Activated CD8-positive, alpha-beta T cell treated with anti-CD3 and anti-CD28 coated beads for 36 hours (primary cell): Measurements from ENCODE around the gene SRCIN1. TPM values are rescaled to one million over a fixed set of nuclear protein-coding genes. Genes with fewer than 3 reads are reported as not detected.
"Not testable (repeated sequence)": the region's sequence is repeated elsewhere in the genome, so short reads cannot be mapped to it uniquely, and the experiment has no call there.

Experiments
- ATAC-seq: fragments of 200-7000 bp; cut with Tn5 transposase; one replicate; pipeline ENCODE4 v1.10.0; 2021; ENCODE audit warnings: mild to moderate bottlenecking, moderate library complexity
- CTCF ChIA-PET: fragments of 350-600 bp; sonication (Branson Sonifier 250); formaldehyde crosslinking; loops from one replicate; lab custom pipeline; 2021; ENCODE audit warnings: antibody characterized with exemption; lab: Charles Lee
- POLR2A ChIA-PET: fragments of 350-600 bp; sonication (Branson Sonifier 250); formaldehyde crosslinking; loops from one replicate; lab custom pipeline; 2021; ENCODE audit warnings: antibody characterized with exemption; lab: Charles Lee
- DNase-seq: peaks from one replicate; pipeline ENCODE4 v3.0.0-alpha.2; 2020
- H3K27ac Mint-ChIP-seq: one replicate; pipeline ENCODE4 v1.8.0; 2021; ENCODE audit warnings: mild to moderate bottlenecking, mixed read lengths
- H3K27me3 Mint-ChIP-seq: one replicate; pipeline ENCODE4 v1.8.0; 2021; ENCODE audit warnings: mixed read lengths
- H3K36me3 Mint-ChIP-seq: one replicate; pipeline ENCODE4 v1.8.0; 2021; ENCODE audit warnings: low read depth, mixed read lengths
- H3K4me1 Mint-ChIP-seq: one replicate; pipeline ENCODE4 v1.8.0; 2021; ENCODE audit warnings: low read depth, mixed read lengths
- H3K4me3 Mint-ChIP-seq: one replicate; pipeline ENCODE4 v1.8.0; 2021; ENCODE audit warnings: mild to moderate bottlenecking, moderate library complexity, mixed read lengths
- H3K9me3 Mint-ChIP-seq: one replicate; pipeline ENCODE4 v1.8.0; 2021; ENCODE audit warnings: mixed read lengths
- intact Hi-C: fragments of 100-400 bp; cut with micrococcal nuclease; formaldehyde crosslinking; loops from one replicate; pipeline ENCODE4 v1.10.0; 2022
- total RNA-seq, 2 experiments: library from RNA; stranded (reverse); gene quantifications; one replicate each; pipeline ENCODE4 v1.2.3, GENCODE V29; 2021
- TF ChIP-seq, protein P1 (sequence below): fragments of 200-600 bp; IDR thresholded peaks from one replicate; pipeline ENCODE4 v1.8.0; 2022; ENCODE audit warnings: antibody characterized with exemption, mild to moderate bottlenecking

SRCIN1 gene
- total RNA-seq, 2 experiments from 2014 or later, result 0.74 to 1.1 TPM

DNA sequence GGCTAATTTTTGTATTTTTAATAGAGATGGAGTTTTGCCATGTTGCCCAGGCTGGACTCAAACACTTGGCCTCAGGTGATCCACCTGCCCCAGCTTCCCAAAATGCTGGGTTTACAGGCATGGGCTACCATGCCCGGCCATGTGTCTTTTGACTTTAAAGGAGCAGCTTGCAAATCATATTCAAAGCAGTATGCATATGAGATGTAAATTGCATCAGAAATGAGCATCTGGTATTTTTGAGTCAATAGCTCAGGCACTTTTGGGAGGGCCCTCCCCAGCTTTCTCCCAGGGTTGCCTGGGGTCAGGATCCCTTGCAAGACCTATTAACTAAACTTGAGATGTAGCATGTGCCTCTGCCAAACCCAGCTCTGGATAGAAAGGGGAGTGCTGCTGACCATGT lies 47.5 kb upstream of the SRCIN1 start:
- Mint-ChIP-seq H3K9me3 (no peaks in the 10 kb centered on the region), H3K4me1 (peaks cover 28% of the 10 kb centered on the region), H3K4me3 (no peak overlapping the region), H3K27ac (no peak overlapping the region), H3K36me3 (no peaks in the 10 kb centered on the region), H3K27me3 (peaks cover 4% of the 10 kb centered on the region)
- ChIA-PET POLR2A (interaction anchor here (1.4 kb wide), 1 partner anchor 13 kb away, joined by 4 read pairs; no protein-coding TSS in a partner anchor), CTCF (interaction anchor here (1.1 to 3.6 kb wide), 6 partner anchors 11 to 161 kb away, joined by 3 to 34 read pairs (median 4); no protein-coding TSS in a partner anchor)
- TF ChIP-seq, protein P1, sequence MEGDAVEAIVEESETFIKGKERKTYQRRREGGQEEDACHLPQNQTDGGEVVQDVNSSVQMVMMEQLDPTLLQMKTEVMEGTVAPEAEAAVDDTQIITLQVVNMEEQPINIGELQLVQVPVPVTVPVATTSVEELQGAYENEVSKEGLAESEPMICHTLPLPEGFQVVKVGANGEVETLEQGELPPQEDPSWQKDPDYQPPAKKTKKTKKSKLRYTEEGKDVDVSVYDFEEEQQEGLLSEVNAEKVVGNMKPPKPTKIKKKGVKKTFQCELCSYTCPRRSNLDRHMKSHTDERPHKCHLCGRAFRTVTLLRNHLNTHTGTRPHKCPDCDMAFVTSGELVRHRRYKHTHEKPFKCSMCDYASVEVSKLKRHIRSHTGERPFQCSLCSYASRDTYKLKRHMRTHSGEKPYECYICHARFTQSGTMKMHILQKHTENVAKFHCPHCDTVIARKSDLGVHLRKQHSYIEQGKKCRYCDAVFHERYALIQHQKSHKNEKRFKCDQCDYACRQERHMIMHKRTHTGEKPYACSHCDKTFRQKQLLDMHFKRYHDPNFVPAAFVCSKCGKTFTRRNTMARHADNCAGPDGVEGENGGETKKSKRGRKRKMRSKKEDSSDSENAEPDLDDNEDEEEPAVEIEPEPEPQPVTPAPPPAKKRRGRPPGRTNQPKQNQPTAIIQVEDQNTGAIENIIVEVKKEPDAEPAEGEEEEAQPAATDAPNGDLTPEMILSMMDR, result no peak
- ATAC-seq (no peak), DNase-seq (no peak)
- intact Hi-C loops, result no loop called here

DNA sequence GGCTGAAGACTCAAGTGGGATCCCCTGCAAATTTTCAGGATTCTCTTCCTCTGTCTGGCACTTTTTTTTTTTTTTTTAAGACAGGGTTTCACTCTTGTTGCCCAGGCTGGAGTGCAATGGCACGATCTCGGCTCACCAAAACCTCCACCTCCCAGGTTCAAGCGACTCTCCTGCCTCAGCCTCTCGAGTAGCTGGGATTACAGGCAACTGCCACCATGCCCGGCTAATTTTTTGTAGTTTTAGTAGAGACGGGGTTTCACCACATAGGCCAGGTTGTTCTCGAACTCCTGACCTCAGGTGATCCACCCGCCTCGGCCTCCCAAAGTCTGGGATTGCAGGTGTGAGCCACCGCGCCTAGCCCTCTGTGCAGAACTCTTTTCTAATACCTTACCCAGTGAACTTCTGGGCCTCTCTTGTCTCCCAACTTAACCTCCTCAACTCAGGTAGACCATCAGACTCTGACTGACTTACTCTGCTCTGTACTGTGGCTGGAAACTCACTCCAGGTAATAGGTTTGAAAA lies 45.0 kb upstream of the SRCIN1 start:
- intact Hi-C loops, H3K27me3 Mint-ChIP-seq, H3K36me3 Mint-ChIP-seq, H3K9me3 Mint-ChIP-seq, DNase-seq, ATAC-seq, H3K4me3 Mint-ChIP-seq, H3K27ac Mint-ChIP-seq: not testable (repeated sequence)
- CTCF ChIA-PET, result interaction anchor here (0.9 to 2.9 kb wide), 5 partner anchors 12 to 93 kb away, joined by 3 to 11 read pairs (median 5); no protein-coding TSS in a partner anchor
- H3K4me1 Mint-ChIP-seq, result peaks cover 20% of the 10 kb centered on the region
- POLR2A ChIA-PET, result interaction anchor here (0.7 to 1.3 kb wide), 2 partner anchors 53 to 689 kb away, joined by 3 to 4 read pairs; no protein-coding TSS in a partner anchor

DNA sequence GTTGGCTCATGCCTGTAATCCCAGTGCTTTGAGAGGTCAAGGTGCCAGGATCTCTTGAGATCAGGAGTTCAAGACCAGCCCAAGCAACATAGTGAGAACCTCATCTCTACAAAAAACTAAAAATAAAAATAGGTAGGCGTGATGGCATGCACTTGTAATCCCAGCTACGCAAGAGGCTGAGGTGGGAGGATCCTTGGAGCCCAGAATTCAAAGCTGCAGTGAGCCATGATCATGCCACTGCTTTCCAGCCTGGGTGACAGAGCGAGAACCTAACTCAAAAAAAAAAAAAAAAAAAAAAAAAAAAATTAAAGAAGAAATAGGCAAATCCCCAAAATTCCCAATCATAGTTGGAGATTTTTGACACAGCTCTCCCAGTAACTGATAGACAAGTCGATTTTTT lies 32.2 kb upstream of the SRCIN1 start:
- ATAC-seq (no peak), DNase-seq (no peak)
- no peak overlapping the region for H3K4me3 Mint-ChIP-seq
- H3K27ac Mint-ChIP-seq, result no peak overlapping the region
- H3K27me3 Mint-ChIP-seq, result peaks cover 17% of the 10 kb centered on the region
- CTCF ChIA-PET, result interaction anchor here (1.1 kb wide), 1 partner anchor 25 kb away, joined by 5 read pairs; no protein-coding TSS in a partner anchor
- no peaks in the 10 kb centered on the region for H3K9me3 Mint-ChIP-seq
- TF ChIP-seq, protein P1, result no peak
- POLR2A ChIA-PET, result no interaction called here
- H3K36me3 Mint-ChIP-seq, result no peaks in the 10 kb centered on the region
- intact Hi-C loops, result no loop called here
- H3K4me1 Mint-ChIP-seq, result no peaks in the 10 kb centered on the region

DNA sequence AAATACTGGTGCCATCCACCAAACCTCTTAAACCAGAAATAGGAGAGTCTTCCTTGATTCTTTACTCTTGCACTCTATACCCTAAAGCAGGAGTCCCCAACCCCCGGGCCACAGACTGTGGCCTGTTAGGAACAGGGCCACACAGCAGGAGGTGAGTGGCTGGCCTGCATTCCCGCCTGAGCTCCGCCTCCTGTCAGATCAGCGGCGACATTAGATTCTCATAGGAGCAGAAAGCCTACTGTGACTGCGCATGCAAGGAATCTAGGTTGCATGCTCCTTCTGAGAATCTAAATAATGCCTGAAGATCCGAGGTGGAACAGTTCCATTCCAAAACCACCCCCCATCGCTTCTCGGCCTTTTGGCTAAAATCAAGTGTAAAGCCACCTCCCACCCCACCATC lies 30.3 kb upstream of the SRCIN1 start:
- ATAC-seq, result no peak
- intact Hi-C loops, result no loop called here
- ChIA-PET POLR2A (no interaction called here), CTCF (interaction anchor here (1.0 kb wide), 1 partner anchor 11 kb away, joined by 3 read pairs; no protein-coding TSS in a partner anchor)
- Mint-ChIP-seq H3K4me1 (no peaks in the 10 kb centered on the region), H3K27ac (no peak overlapping the region), H3K36me3 (no peaks in the 10 kb centered on the region), H3K4me3 (no peak overlapping the region), H3K27me3 (peaks cover 15% of the 10 kb centered on the region), H3K9me3 (no peaks in the 10 kb centered on the region)
- TF ChIP-seq, protein P1, result no peak
- no peak for DNase-seq

DNA sequence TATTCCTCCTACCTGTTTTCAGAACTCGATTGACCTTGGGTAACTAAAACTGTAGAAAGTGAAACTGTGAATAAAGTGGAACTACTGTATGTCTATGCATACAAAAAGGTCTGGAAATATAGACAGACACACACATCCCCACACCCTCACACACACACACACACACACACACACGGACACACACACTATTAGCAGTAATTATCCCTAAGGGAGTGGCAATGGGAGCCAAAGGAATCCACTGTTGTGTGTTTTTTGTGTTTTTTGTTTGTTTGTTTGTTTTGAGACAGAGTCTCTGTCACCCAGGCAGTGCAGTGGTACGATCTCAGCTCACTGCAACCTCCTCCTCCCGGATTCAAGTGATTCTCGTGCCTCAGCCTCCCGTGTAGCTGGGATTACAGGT lies 26.6 kb upstream of the SRCIN1 start:
- Mint-ChIP-seq H3K4me3 (no peak overlapping the region), H3K27ac (no peak overlapping the region), H3K4me1 (no peaks in the 10 kb centered on the region), H3K36me3 (no peaks in the 10 kb centered on the region), H3K27me3 (peaks cover 11% of the 10 kb centered on the region), H3K9me3 (no peaks in the 10 kb centered on the region)
- DNase-seq (no peak), ATAC-seq (no peak)
- ChIA-PET CTCF (no interaction called here), POLR2A (no interaction called here)
- intact Hi-C loops, result no loop called here
- TF ChIP-seq, protein P1, result no peak
